Stimulated activated naive B cell treated with anti-CD40 and anti-IgM and Interleukin-4, amounts not matched to agents 10 μg/mL and 1 μg/mL and 100 μg/mL, for 72 hours (primary cell): ENCODE results near the gene GJC2.

Experiments
- ATAC-seq, 2 donors: fragments of 150-1000 bp; cut with Tn5 transposase; replicated peaks; 2 replicates each; pipeline ENCODE4 v1.10.0; 2021; ENCODE audit warnings: moderate library complexity in 1 of 2
- DNase-seq: peaks from one replicate; pipeline ENCODE4 v3.0.0; 2021
- H3K27ac Mint-ChIP-seq: one replicate; pipeline ENCODE4 v1.8.0; 2022; ENCODE audit warnings: mild to moderate bottlenecking, mixed read lengths
- H3K27me3 Mint-ChIP-seq, 2 donors: one replicate each; pipeline ENCODE4 v1.8.0; 2022; ENCODE audit warnings: mixed read lengths in 2 of 2
- H3K36me3 Mint-ChIP-seq, 2 donors: one replicate each; pipeline ENCODE4 v1.8.0; 2022; ENCODE audit warnings: mixed read lengths in 2 of 2, mild to moderate bottlenecking in 1 of 2
- H3K4me1 Mint-ChIP-seq, 2 donors: one replicate each; pipeline ENCODE4 v1.8.0; 2022; ENCODE audit warnings: mixed read lengths in 2 of 2, mild to moderate bottlenecking in 1 of 2
- H3K4me3 Mint-ChIP-seq, 2 donors: one replicate each; pipeline ENCODE4 v1.8.0; 2022; ENCODE audit warnings: mild to moderate bottlenecking in 2 of 2, mixed read lengths in 2 of 2, moderate library complexity in 1 of 2
- H3K9me3 Mint-ChIP-seq, 2 donors: one replicate each; pipeline ENCODE4 v1.8.0; 2022; ENCODE audit warnings: mixed read lengths in 2 of 2, mild to moderate bottlenecking in 1 of 2

The GJC2 gene

DNA sequence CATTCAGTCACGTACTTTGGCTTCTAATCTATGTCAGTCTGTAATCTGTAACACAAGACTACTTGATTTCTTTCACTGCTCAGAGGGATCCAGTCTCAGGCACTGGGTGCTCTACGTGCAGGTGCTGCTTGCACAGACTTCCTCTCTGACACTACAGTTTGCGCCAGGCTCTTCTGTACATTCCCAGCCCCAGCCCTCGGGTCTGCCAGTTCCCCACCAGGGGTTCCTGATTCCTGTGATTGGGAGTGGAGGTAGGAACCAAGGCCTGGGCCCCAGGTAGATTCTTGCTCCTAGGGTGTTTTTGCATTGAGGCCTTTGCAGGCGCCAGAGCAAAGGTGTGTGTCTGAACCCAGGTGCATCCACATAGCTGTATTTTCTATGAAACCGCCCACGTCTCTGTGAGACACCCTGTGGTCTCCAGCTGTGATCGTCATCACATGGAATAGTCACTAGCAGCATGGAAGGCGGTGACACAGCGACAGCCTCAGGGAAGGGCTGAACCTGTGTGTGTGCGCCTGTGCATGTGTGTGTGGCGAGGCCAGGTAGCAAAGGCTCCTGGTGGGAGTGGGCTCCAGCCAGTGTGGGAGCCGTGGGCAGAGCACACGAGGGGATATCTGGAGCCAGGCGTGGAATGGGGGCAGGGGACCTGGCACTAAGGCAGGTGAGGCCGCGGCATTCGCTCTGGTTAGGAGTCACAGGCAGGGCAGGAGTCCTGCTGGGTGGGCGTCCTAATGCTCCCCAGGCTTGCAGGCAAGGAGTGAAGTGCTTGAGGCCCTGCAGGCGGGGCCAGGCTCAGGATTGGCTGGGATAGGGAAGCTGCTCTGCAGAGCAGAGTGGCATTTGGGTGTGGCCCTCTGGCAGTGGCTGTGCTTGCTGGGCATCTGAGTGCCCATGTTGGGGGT is 5.2 kb downstream of the GJC2 start:
- H3K4me3 Mint-ChIP-seq, result no peak overlapping the region
- peaks cover 0 to 1% of the 10 kb centered on the region in 2 donors for H3K36me3 Mint-ChIP-seq
- no peak for ATAC-seq
- no peak for DNase-seq
- peaks cover 11 to 16% of the 10 kb centered on the region in 2 donors for H3K4me1 Mint-ChIP-seq
- H3K27me3 Mint-ChIP-seq, result peaks cover 6 to 10% of the 10 kb centered on the region in 2 donors
- H3K9me3 Mint-ChIP-seq, result no peaks in the 10 kb centered on the region
- H3K27ac Mint-ChIP-seq, result peak overlapping the region; percentile 33

DNA sequence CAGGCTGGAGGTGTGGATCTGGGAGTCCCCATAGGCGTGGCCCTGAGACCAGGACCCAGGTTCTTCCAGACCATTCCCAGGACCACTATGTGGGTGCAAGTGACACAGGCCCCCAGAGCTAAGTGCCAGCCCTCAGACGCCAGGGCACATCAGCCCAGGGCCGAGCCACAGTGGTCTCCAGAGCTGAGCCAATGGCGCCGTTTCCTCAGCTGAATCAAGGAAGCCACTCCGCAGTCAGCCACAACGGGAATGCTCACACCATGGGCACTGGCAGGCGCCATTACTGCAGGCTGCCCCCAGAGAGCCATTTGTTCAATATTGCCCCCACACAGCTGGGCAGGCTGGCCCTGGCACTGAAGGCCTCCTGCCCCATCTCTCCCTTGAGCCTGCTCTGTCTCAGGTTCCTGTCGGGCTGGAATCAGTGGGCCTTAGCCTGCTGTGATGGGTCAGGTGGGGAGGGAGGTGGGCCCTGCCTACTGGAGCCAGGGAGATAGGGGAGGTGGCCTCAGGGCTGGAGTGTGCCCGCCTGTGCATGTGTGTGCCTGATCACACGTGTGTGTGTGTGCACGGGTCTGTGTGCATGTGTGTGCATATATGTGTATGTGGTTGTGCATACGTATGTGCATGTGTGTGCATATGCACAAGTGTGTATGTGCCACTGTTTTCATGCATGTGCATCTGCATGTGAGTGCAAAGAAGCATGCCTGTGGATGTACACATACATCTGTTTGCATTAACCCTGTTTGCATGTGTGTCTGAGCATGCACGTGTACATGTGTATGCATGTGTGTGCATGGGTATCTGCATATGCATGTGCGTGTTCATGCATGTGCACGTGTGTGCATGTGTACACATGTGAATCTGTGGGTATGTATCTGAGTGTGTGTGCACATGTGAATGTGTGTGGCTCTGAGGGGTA is 6.1 kb downstream of the GJC2 start:
- H3K27ac Mint-ChIP-seq, result no peak overlapping the region
- DNase-seq, result no peak
- H3K36me3 Mint-ChIP-seq, result peaks cover 0 to 1% of the 10 kb centered on the region in 2 donors
- no peak overlapping the region for H3K4me3 Mint-ChIP-seq
- no peak for ATAC-seq
- H3K27me3 Mint-ChIP-seq, result peaks cover 6 to 10% of the 10 kb centered on the region in 2 donors
- peaks cover 11 to 16% of the 10 kb centered on the region in 2 donors for H3K4me1 Mint-ChIP-seq
- no peaks in the 10 kb centered on the region for H3K9me3 Mint-ChIP-seq

DNA sequence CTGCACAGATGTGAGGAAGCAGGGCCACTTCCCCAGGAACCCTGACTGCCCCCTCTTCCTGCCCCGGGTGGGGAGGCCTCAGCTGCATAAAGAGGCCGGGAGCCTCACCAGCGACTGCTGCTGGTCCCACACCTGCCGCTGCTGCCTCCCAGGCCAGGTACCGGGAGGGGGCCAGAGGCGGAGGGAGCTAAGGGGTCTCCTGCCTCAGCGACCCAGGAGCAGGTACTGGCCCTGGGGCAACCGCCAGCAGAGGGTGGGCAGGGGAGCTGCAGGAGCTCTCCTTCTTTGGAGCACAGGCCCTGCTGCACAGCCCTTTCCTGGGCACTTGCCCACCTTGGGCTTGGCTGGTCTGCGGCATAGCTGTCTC is 6.8 kb downstream of the GJC2 start:
- ATAC-seq, result no peak
- no peak overlapping the region for H3K27ac Mint-ChIP-seq

DNA sequence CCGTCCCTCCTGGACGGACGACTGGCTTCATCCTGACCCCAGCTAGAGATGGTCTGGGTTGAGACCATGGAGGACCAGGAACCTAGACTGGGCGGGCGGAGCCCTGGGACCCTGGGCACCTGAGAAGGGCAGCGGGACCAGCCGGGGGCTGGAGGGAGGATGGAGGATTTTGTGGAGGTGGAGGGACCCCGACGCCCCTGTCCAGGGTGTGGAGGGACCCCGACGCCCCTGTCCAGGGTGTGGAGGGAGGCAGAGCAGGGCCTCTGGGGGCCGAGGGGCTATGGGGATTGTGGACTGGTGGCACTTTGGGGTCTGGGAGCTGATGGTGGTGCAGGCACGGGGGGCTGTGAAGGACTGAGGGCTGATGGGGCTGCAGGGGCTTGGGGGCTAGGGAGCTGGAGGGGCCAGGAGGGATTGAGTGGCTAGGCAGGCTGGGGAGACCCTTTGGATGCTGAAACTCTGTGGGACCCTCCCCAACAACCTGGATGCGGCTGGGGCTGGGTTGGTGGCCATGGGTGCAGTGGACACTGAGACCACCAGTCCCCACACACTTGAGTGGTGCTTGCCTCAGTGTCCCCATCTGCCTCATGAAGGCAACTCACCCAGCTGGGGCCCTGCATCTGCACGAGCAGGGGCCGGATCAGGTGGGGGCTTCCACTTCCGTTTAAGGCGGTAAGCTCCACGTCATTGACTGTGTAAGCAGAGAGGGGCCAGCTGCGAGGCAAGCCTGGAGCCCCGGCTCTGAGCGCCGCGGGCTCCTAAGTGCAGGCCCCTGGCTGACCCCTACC is 7.4 kb downstream of the GJC2 start:
- Mint-ChIP-seq H3K4me3 (no peak overlapping the region), H3K36me3 (peaks cover 0 to 1% of the 10 kb centered on the region in 2 donors), H3K27me3 (peaks cover 10 to 12% of the 10 kb centered on the region in 2 donors), H3K4me1 (peaks cover 8 to 22% of the 10 kb centered on the region in 2 donors), H3K9me3 (no peaks in the 10 kb centered on the region), H3K27ac (peak overlapping the region; percentile 54)
- ATAC-seq (peak in 1 of 2 donors; percentile 25), DNase-seq (no peak)

More for the DNA sequence above, 6.8 kb downstream of the GJC2 start:
- H3K4me3 Mint-ChIP-seq, result no peak overlapping the region
- H3K27me3 Mint-ChIP-seq, result peaks cover 10% of the 10 kb centered on the region in 2 donors
- no peaks in the 10 kb centered on the region for H3K9me3 Mint-ChIP-seq
- peaks cover 0 to 1% of the 10 kb centered on the region in 2 donors for H3K36me3 Mint-ChIP-seq
- peaks cover 8 to 16% of the 10 kb centered on the region in 2 donors for H3K4me1 Mint-ChIP-seq
- DNase-seq, result no peak

DNA sequence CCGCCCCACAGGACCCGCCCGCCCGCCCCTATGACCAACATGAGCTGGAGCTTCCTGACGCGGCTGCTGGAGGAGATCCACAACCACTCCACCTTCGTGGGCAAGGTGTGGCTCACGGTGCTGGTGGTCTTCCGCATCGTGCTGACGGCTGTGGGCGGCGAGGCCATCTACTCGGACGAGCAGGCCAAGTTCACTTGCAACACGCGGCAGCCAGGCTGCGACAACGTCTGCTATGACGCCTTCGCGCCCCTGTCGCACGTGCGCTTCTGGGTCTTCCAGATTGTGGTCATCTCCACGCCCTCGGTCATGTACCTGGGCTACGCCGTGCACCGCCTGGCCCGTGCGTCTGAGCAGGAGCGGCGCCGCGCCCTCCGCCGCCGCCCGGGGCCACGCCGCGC is 8.0 kb downstream of the GJC2 start:
- Mint-ChIP-seq H3K27ac (no peak overlapping the region), H3K9me3 (no peaks in the 10 kb centered on the region), H3K36me3 (peaks cover 0 to 1% of the 10 kb centered on the region in 2 donors), H3K27me3 (peaks cover 10 to 12% of the 10 kb centered on the region in 2 donors), H3K4me3 (no peak overlapping the region), H3K4me1 (peaks cover 9 to 24% of the 10 kb centered on the region in 2 donors)
- no peak for ATAC-seq
- DNase-seq, result no peak

DNA sequence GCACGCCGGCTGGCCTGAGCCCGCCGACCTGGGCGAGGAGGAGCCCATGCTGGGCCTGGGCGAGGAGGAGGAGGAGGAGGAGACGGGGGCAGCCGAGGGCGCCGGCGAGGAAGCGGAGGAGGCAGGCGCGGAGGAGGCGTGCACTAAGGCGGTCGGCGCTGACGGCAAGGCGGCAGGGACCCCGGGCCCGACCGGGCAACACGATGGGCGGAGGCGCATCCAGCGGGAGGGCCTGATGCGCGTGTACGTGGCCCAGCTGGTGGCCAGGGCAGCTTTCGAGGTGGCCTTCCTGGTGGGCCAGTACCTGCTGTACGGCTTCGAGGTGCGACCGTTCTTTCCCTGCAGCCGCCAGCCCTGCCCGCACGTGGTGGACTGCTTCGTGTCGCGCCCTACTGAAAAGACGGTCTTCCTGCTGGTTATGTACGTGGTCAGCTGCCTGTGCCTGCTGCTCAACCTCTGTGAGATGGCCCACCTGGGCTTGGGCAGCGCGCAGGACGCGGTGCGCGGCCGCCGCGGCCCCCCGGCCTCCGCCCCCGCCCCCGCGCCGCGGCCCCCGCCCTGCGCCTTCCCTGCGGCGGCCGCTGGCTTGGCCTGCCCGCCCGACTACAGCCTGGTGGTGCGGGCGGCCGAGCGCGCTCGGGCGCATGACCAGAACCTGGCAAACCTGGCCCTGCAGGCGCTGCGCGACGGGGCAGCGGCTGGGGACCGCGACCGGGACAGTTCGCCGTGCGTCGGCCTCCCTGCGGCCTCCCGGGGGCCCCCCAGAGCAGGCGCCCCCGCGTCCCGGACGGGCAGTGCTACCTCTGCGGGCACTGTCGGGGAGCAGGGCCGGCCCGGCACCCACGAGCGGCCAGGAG is 8.6 kb downstream of the GJC2 start:
- H3K4me1 Mint-ChIP-seq, result peaks cover 9 to 20% of the 10 kb centered on the region in 2 donors
- H3K27me3 Mint-ChIP-seq, result peaks cover 10 to 12% of the 10 kb centered on the region in 2 donors
- ATAC-seq (no peak), DNase-seq (no peak)
- peaks cover 0 to 1% of the 10 kb centered on the region in 2 donors for H3K36me3 Mint-ChIP-seq
- no peak overlapping the region for H3K4me3 Mint-ChIP-seq
- no peak overlapping the region for H3K27ac Mint-ChIP-seq
- H3K9me3 Mint-ChIP-seq, result no peaks in the 10 kb centered on the region

DNA sequence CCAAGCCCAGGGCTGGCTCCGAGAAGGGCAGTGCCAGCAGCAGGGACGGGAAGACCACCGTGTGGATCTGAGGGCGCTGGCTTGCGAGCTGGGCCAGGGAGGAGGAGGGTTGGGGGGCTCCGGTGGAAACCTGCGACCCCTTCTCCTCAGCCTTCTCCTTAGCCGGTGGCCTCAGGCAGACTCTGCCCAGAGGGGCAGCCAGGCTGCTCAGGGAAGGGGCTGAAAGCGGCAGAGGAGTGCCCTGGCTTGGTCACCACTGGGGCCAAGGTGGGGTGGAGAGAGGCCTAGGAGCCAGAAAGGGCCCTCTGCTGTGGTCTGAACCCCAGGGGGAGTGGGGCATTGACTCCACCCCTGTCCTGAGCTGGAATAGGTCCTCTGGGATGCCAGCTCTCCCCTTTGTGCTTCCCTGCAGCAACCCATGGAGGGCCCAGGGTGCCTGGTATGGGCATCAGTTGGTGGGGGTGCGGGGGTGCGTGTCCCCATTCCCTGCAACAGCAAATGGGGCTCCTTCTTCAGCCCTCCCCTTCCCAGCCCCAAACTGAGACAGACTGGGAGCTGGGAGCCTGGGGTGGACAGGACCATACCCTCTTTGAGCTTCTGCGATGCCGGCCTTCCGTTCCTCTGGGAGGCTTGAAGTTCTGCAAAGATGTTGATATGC is 9.4 kb downstream of the GJC2 start:
- Mint-ChIP-seq H3K27me3 (peaks cover 10 to 12% of the 10 kb centered on the region in 2 donors), H3K27ac (no peak overlapping the region), H3K4me3 (no peak overlapping the region), H3K36me3 (peaks cover 0 to 1% of the 10 kb centered on the region in 2 donors), H3K4me1 (peaks cover 8 to 22% of the 10 kb centered on the region in 2 donors), H3K9me3 (no peaks in the 10 kb centered on the region)
- DNase-seq (no peak), ATAC-seq (no peak)

DNA sequence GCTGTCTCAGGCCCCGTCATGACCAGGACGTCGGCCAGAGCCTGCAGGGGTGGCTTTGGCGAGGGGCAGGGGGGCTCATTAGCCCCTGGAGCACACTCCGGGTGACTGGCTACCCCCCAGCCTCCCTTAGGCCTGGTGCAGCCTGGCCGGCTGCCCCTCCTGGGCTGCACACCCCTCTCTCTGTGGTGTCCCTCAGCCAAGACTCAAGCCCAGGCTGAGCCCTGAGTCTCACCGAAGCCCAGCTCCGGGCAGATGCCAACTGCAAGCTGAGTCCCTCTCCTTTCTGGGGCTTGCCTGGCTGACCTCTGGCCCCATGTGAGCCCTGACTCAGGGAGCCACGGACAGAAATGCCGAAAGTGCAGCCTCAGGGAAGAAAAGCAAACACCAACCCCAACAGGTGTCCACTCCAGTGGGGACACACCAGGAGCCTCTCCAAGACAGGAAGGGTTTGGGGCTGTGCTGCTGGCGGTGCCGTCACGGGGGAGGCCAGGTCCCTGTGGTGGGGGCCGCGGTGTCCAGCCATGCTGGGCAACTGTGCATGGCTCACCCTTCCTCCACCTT is 10.6 kb downstream of the GJC2 start:
- Mint-ChIP-seq H3K4me3 (no peak overlapping the region), H3K36me3 (peaks cover 1 to 3% of the 10 kb centered on the region in 2 donors), H3K9me3 (no peaks in the 10 kb centered on the region), H3K27me3 (peaks cover 10 to 12% of the 10 kb centered on the region in 2 donors), H3K27ac (no peak overlapping the region), H3K4me1 (peaks cover 11 to 30% of the 10 kb centered on the region in 2 donors)
- ATAC-seq (no peak), DNase-seq (no peak)

DNA sequence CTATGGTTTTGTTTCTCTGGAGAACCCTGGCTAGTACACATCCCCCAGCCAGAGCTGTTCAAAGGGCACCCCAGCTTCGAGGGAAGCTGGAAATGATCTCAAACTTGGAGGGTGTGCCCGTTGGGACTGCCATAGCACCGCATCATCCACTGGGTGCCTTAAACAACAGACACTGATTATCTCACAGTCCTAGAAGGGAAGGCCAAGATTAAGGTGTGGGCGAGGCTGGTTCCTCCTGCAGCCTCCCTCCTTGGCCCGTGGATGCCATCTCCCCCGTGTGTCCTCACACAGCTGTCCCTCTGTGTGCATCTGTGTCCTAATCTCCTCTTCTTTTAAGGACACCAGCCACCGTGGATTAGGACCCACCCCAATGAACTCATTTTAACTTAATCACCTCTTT is 11.6 kb downstream of the GJC2 start:
- H3K9me3 Mint-ChIP-seq, result no peaks in the 10 kb centered on the region
- no peak overlapping the region for H3K4me3 Mint-ChIP-seq
- peaks cover 9 to 12% of the 10 kb centered on the region in 2 donors for H3K27me3 Mint-ChIP-seq
- H3K27ac Mint-ChIP-seq, result no peak overlapping the region
- H3K36me3 Mint-ChIP-seq, result peaks cover 1 to 3% of the 10 kb centered on the region in 2 donors
- ATAC-seq (no peak), DNase-seq (no peak)
- peaks cover 11 to 31% of the 10 kb centered on the region in 2 donors for H3K4me1 Mint-ChIP-seq

DNA sequence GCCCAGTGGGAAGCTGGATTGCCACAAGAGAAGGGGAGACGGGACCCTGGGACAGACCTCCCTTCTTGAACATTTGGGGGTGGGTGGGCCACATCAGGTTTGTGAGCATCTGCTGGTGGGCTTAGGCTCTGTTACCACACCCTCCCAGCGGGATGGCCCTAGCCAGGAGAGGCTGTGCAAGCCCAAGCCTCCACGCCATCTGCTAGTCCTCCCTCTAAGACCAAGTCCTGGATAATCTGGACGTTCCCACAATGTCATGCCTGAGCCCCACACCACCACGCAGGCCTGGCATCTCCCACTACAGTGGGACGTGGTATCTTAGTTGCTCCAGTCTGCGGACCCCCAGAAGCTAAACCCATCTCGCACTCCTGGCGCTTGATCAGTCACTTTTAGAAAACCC is 12.1 kb downstream of the GJC2 start:
- no peak for DNase-seq
- Mint-ChIP-seq H3K36me3 (peaks cover 1 to 3% of the 10 kb centered on the region in 2 donors), H3K27me3 (peaks cover 4 to 10% of the 10 kb centered on the region in 2 donors), H3K4me3 (no peak overlapping the region), H3K9me3 (no peaks in the 10 kb centered on the region), H3K4me1 (peaks cover 15 to 33% of the 10 kb centered on the region in 2 donors), H3K27ac (no peak overlapping the region)
- ATAC-seq, result no peak

DNA sequence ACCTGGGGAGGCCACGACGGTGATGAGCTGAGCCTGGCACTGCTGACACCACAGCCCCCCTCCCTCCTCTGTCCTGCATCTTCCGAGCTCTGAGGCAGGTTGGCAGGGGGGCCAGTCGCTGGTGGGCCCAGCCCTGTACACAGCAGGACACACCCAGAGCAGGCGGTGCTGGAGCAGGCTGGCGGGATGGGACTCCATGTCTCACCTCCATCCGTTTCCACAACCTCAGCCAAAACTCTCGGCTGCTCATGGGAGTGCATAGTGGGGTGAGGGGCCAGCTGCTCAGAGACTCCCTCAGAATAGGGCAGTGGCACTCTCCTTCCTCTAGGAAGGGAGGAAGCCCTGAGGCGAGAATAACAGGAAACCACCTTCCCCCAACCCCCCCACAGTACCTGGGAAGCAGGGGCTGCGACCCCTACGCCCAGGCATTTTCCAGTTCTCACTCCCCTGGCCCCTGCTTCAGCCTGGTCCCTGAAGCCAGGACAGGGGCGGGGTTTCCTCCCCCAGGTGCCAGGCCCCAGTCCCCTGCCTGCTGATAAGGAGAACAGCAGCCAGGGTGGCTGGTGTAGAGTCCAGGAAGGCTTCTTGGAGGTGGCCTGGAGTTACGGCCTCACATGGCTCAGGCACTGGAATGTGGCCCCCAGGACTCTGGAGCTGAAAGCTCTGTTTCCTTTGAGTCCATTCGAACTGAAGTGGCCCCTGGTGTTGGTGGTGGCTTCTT is 12.7 kb downstream of the GJC2 start:
- Mint-ChIP-seq H3K4me3 (no peak overlapping the region), H3K4me1 (peaks cover 17 to 32% of the 10 kb centered on the region in 2 donors), H3K27me3 (peaks cover 0 to 6% of the 10 kb centered on the region in 2 donors), H3K9me3 (no peaks in the 10 kb centered on the region), H3K27ac (no peak overlapping the region), H3K36me3 (peaks cover 0 to 3% of the 10 kb centered on the region in 2 donors)
- DNase-seq (no peak), ATAC-seq (no peak)
